Measurements from ENCODE around the gene ERMAP.

Gene ERMAP

GRCh38 chr1:42816585-42817439, at the start of gene ERMAP, which contains the start of gene SVBP:
TSS of gene ERMAP (plus strand) at chr1:42817122. CDS start at chr1:42830449, 13,327 bp downstream.
TSS of gene SVBP (minus strand) at chr1:42817397. CDS start at chr1:42816544, 853 bp downstream.
- peak; percentile 89 for DNase-seq (ENCODE audit: low read depth)

DNA sequence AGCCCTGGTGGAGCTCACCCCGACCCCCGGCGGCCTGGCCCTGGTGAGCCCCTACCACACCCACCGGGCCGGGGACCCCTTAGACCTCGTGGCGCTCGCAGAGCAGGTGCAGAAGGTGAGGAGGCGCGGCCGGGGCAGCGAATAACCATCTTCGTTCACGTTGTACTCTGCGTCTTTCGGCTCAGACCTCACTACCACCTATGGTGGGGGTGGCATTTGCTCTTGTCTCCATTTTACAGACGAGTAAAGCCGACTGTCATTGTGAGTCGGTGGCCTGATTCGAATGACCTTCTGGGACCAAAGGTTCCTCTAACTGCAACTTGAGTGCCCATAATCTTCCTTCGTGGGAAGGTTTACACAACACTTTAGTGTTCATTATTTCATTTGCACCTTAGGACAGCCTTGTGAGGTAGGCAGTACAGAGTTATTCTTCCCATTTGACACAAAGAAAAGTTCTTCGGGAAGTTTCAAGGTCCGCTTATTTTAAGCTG, 49.4 kb upstream of the ERMAP start:
- no peak for DNase-seq (ENCODE audit: low read depth)

DNA sequence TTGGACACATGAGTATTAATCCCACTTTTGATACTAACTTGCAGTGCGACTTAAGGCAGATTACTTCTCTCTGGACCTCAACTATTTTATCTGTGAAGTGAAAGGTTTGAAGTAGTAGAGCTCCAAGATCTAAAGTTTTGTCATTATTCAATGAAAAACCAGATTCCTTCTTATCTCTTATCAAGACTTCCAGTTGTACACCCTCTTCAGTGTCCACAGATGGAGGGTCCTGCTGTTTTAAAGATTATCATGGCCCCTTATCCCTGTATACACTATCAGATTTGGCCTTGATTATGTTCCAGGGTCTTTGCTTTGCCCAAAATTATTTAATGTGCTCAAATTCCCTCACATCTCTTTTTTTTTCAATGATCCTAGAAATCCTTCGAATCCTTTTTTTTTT, 48.8 kb upstream of the ERMAP start:
- DNase-seq (ENCODE audit: low read depth) = no peak

GRCh38 chr1:42769811-42770210, 47.1 kb upstream of the ERMAP start:
- DNase-seq (ENCODE audit: low read depth) = no peak

DNA sequence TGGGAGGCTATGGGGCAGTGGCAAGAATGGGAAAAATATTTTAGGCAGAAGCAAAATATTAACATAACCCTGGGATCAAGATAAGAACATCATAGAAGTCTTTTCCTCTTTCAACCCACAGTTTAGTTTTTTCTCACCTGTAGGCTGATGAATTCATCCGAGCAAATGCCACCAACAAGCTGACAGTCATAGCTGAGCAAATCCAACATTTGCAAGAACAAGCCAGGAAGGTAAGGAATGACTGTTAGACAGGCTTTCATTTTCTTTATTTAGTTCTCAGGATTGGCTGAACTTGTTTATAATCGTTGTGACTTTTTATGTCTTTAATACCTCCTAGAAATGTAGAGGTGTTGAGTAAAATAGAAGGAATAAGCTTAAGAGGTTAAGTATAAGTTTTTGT, 43.5 kb upstream of the ERMAP start:
- DNase-seq (ENCODE audit: low read depth) = no peak

- DNase-seq (ENCODE audit: low read depth) = no peak
These were observed 41.9 kb upstream of the ERMAP start for GRCh38 chr1:42774928-42775526.

GRCh38 chr1:42776502-42776901, 40.4 kb upstream of the ERMAP start:
- DNase-seq (ENCODE audit: low read depth) = no peak

GRCh38 chr1:42777852-42778251, 39.1 kb upstream of the ERMAP start:
- DNase-seq (ENCODE audit: low read depth) = peak; percentile 51

GRCh38 chr1:42779725-42780124, 37.2 kb upstream of the ERMAP start:
- DNase-seq (ENCODE audit: low read depth) = no peak

DNA sequence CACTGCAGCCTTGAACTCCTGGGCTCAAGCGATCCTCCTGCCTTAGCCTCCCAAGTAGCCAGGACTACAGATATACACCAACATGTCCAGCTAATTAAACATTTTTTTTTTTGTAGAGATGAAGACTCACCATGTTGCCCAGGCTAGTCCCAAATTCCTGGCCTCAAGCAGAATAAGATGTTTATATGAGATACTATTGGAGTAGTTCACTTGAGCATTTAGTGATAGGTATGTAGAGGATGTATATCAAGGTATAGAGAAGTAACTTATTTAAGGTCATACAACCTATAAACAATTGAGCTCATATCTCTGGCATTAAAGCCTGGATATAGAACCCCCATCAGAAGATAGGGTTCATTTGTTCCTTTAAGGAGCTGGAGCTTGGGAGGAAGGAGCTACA, 36.7 kb upstream of the ERMAP start:
- no peak for DNase-seq (ENCODE audit: low read depth)

DNA sequence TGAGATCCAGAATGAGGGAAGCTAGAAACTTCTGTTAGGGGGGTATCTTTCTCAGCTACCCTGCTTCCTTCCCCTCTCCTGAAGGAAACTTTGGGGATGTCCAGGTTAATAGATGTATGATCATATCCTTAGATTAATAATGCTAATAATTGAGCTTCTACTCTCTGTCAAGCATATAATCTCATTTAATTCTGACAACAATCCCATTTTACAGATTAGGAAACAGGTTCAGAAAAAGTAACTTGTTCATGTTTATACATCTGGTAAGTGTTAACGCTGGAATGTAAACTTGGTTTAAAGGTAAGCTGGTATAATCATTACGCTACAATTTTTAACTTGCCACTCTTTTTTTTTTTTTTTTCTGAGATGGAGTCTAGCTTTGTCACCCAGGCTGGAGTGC, 33.8 kb upstream of the ERMAP start:
- no peak for DNase-seq (ENCODE audit: low read depth)

- DNase-seq (ENCODE audit: low read depth) = no peak
These were observed 32.4 kb upstream of the ERMAP start for GRCh38 chr1:42784547-42784945.

DNA sequence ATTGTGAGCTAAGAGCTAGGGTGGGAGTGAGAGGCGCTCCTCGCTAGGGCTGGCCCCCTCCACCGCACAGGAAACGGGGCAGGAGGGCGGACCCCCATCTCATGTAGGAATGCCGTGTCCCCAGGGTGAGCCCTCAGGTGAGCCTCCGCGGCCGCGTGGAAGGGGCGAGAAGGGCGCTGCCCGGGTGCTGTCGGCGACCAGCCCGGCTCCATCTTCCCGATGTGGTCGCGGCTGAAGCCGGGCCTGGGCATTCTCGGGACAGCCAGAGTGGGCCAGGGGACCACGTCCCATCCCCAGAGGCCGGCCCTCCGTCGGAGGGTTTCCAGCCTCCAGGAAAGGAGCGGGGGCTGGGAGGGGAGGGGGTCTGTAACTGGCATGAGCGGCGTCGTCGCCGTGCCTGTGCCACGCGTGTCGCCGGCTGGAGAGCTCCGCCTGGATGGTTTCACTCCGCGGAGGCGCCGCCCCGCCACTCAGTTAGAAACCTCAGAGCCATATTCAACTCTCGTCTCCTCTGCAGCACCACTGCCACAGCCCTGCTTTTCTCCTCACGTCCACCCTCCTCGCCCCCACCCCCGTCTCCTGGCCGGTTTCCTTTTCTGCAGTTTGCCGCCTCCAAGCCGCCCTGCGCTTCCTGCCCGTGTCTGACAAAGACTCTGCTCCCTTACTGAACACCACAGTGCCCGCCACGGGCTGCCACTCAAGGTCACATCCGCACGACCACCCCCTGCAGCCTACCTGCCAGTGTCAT, 31.8 kb upstream of the ERMAP start, which contains the start of gene TMEM269:
TMEM269 (plus strand) TSS at position 46 of the 748 bp plus-strand sequence. CDS start 4,903 bp downstream, outside the sequence.
- peak; percentile 36 for DNase-seq (ENCODE audit: low read depth)

- no peak for DNase-seq (ENCODE audit: low read depth)
These were observed 30.8 kb upstream of the ERMAP start for GRCh38 chr1:42786097-42786496.

DNA sequence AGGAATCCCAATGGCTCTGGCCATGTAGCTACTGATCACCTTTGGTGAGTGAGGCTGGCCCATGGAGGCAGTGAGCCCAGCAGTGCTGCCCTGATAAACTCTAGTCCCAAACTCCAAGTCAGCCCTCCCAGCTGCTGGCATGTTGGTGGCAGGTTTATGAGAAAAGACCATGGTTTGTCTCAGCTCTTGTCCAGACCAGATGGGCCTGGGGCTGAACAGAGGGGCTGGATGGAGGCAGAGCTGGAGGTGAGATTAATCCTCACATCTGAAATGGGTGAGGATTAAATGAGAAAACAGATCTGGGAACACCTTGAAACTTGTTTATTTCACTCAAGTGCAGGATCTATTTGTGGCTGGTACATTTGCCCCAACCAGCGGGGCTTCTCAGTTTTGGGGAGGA, 28.9 kb upstream of the ERMAP start:
- no peak for DNase-seq (ENCODE audit: low read depth)

GRCh38 chr1:42793824-42794223, 23.1 kb upstream of the ERMAP start:
- DNase-seq (ENCODE audit: low read depth) = no peak

GRCh38 chr1:42797414-42797813, 19.5 kb upstream of the ERMAP start:
- DNase-seq (ENCODE audit: low read depth) = no peak

DNA sequence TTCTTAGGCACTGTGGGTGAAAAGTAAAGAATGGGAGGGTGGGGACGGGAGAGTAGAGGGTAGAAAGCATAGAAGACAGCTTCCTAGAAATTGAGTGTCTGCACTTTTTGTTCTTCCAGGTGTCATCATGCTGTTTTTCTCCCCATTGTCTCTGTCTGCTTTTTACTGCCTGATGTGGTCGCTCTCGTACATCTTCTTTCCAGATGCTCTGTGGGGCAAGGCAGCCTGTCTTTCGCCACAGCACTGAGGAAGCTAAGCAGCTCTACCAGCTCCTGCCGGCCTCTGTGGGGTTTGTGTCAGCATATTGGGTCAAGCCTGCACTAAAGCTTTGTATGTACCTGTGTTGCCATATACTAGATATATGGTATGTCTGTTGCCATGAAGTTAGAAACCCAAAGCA, 18.9 kb upstream of the ERMAP start:
- DNase-seq (ENCODE audit: low read depth) = no peak

DNA sequence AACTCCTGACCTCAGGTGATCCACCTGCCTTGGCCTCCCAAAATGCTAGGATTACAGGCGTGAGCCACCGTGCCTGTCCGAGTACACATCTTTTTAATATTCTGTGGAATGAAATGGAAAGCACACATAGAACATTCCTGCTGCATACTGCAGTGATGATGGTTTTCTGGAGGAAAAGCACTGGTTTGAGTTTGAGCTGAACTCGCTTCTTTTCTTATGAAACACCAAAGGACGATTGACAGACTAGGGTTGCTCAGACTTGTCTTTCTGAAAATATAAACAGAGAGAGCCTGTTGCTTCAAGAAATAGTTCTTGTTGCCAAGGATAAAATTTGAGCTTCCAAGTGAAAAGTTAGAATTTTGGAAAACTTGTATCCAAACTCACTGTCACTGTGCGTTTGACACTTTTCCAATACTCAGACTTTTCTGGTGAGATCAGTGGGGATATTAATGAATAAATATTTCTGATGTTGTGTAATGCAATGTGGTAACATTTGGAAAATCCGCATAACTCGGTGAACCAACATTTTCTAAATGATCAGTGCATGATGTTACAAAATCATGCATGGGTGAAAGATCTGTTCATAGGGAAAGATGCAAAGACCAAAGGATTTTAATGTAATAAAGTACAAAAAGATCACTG, 15.0 kb upstream of the ERMAP start:
- DNase-seq (ENCODE audit: low read depth) = peak; percentile 11

DNA sequence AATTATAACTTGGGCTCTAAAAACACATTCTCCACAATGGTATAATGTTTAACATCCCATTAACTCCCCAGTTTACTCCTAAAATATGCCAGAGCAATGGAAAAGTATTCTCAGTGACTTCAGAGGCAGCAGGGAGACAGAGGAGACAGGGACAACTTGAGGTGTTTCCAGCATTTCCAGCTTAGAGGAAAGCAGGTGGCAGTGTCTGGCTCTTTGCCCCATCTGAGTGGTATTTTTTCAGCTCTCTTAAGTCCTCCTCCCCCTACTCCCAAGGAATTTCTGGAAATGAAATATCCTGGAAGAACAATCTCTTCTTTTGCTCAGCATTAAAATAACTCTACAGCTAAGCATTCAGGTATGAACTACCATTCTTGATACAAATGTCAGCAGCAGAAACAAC, 10.8 kb upstream of the ERMAP start:
- DNase-seq (ENCODE audit: low read depth) = peak; percentile 9

DNA sequence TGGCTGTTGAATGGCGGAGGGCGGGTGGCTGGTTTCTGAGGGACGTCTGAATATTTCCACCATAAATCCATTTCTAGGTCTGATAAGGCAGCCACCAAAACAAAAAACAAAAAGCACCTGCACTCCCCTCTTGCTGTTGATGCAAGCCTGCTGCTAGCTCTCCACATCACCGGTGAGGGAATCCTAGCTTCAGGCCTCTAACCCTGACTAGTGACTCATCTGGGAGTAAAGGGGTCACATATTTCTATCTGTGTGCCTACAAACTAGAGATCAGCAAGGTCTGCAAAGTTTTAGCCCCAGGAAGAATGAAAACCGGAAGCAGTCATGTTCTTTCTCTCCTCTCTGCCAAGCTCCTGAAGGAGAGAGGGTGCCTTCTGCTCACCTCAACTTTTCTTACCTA, 10.3 kb upstream of the ERMAP start:
- DNase-seq (ENCODE audit: low read depth) = peak; percentile 28

GRCh38 chr1:42807056-42807668, 9.8 kb upstream of the ERMAP start:
- no peak for DNase-seq (ENCODE audit: low read depth)
